GM19238 (cell line): ENCODE data around the gene GAGE10.

Experiments used
- DNase-seq: peaks from one replicate; pipeline ENCODE4 v3.0.0; 2011; ENCODE audit warnings: low spot score; ENCODE audit not compliant: insufficient read length

The GAGE10 gene

GRCh38 chrX:49303346-49303745 is at the start of gene GAGE10:
Gene GAGE10, plus strand, starts transcription at chrX:49303646. Its CDS starts 1,214 bp downstream, at chrX:49304860.
- DNase-seq = no peak

- no peak for DNase-seq
These were observed 48.8 kb upstream of the GAGE10 start for GRCh38 chrX:49254639-49255038.

- DNase-seq = no peak
These were observed 47.0 kb upstream of the GAGE10 start for GRCh38 chrX:49256268-49256995.

GRCh38 chrX:49257074-49257790 is 46.2 kb upstream of the GAGE10 start:
- no peak for DNase-seq

- no peak for DNase-seq
These were observed 45.3 kb upstream of the GAGE10 start for GRCh38 chrX:49257846-49258748.

GRCh38 chrX:49258749-49259124 is 44.7 kb upstream of the GAGE10 start:
- no peak for DNase-seq

- no peak for DNase-seq
These were observed 43.0 kb upstream of the GAGE10 start for GRCh38 chrX:49260221-49260985.

GRCh38 chrX:49262603-49263002 is 40.8 kb upstream of the GAGE10 start:
- DNase-seq = no peak

GRCh38 chrX:49263631-49264030 is 39.8 kb upstream of the GAGE10 start:
- DNase-seq = no peak

- no peak for DNase-seq
These were observed 39.0 kb upstream of the GAGE10 start, which contains the start of gene FOXP3 for GRCh38 chrX:49264460-49264859. Gene FOXP3, minus strand, starts transcription at chrX:49264710. Its CDS starts 6,205 bp downstream, at chrX:49258505.

GRCh38 chrX:49266523-49267445 is 36.7 kb upstream of the GAGE10 start:
- DNase-seq = no peak

- no peak for DNase-seq
These were observed 34.8 kb upstream of the GAGE10 start for GRCh38 chrX:49268702-49269009.

- peak; percentile 83 for DNase-seq
These were observed 34.3 kb upstream of the GAGE10 start for GRCh38 chrX:49269010-49269766.

- DNase-seq = no peak
These were observed 33.6 kb upstream of the GAGE10 start, which contains the start of gene PPP1R3F for GRCh38 chrX:49269767-49270248. Gene PPP1R3F, plus strand, starts transcription at chrX:49269793. Its CDS starts 77 bp downstream, at chrX:49269870.

GRCh38 chrX:49270249-49270921 is 33.1 kb upstream of the GAGE10 start:
- no peak for DNase-seq

GRCh38 chrX:49271341-49271740 is 32.1 kb upstream of the GAGE10 start:
- DNase-seq = no peak

- DNase-seq = no peak
These were observed 31.0 kb upstream of the GAGE10 start for GRCh38 chrX:49272421-49272820.

- no peak for DNase-seq
These were observed 30.2 kb upstream of the GAGE10 start for GRCh38 chrX:49273181-49273727.
